IMR-90 (cell line): ENCODE measurements around the gene RSAD1.

ENCODE experiments used
- BHLHE40 ChIP-seq: fragments of 150-350 bp; IDR thresholded peaks from 2 replicates; pipeline ENCODE4 v1.6.1; 2016; ENCODE audit warnings: mild to moderate bottlenecking, low read depth, low read length
- CEBPB ChIP-seq: IDR thresholded peaks from 2 replicates; pipeline ENCODE4 v1.6.1; 2012; ENCODE audit warnings: low read depth, low read length, improper control_type of control experiment
- CTCF ChIP-seq: conservative IDR thresholded peaks from 2 replicates; pipeline ENCODE4 v1.5.1; 2012; ENCODE audit warnings: mild to moderate bottlenecking, low read depth, low read length, improper control_type of control experiment
- ELK1 ChIP-seq: fragments of 150-350 bp; IDR thresholded peaks from 2 replicates; pipeline ENCODE4 v1.6.1; 2016; ENCODE audit warnings: low read depth, mild to moderate bottlenecking, low read length, moderate library complexity, borderline replicate concordance
- POLR2A ChIP-seq: IDR thresholded peaks from 2 replicates; pipeline ENCODE4 v1.6.1; 2012; ENCODE audit warnings: mild to moderate bottlenecking, low read depth, low read length
- SMC3 ChIP-seq: fragments of 150-350 bp; IDR thresholded peaks from 2 replicates; pipeline ENCODE4 v1.6.1; 2016; ENCODE audit warnings: low read depth, mild to moderate bottlenecking, antibody characterized with exemption, low read length, moderate library complexity
- USF2 ChIP-seq: fragments of 150-350 bp; IDR thresholded peaks from 2 replicates; pipeline ENCODE4 v1.6.1; 2017; ENCODE audit warnings: mild to moderate bottlenecking, antibody characterized with exemption, low read length, low read depth

GRCh38 chr17:50534979-50535326 is 56.3 kb downstream of the RSAD1 start:
- TF ChIP-seq POLR2A (no peak), USF2 (no peak), CTCF (no peak), ELK1 (no peak), CEBPB (no peak), SMC3 (no peak), BHLHE40 (no peak)
